Pulmonary artery endothelial cell (primary cell): ENCODE results near the gene PCDHB16. TPM values are rescaled to one million over a fixed set of nuclear protein-coding genes. Genes with fewer than 3 reads are reported as not detected.
"Not testable (repeated sequence)": the region's sequence is repeated elsewhere in the genome, so short reads cannot be mapped to it uniquely, and the experiment has no call there.

ENCODE experiments used
- DNase-seq: peaks from one replicate; pipeline ENCODE4 v3.0.0-alpha.2; 2011; ENCODE audit warnings: low read depth, low spot score
- total RNA-seq: library from RNA; depleted of rRNA; stranded (reverse); fragments of >200 nt; gene quantifications from 2 replicates; pipeline ENCODE4 v1.2.3, GENCODE V29; 2014

Gene PCDHB16
- total RNA-seq, result under 0.01 and 0.13 TPM in 2 replicates

DNA sequence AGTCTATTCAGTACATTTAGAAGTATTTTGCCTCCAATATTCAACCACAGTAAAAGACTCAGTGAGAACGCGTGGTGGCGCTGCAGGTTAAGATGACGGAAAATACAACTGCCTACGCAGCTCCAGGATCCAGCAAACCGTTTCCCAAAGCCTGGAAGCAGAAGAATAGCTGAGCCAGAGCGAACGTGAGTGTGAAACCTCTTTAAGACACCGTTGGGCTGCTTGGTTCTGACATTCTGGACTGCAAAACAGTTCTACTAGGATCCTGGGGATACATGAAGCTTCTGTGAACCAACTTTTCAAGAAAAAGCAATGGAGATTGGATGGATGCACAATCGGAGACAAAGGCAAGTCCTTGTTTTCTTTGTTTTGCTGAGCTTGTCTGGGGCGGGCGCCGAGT lies at the start of gene PCDHB16:
Gene PCDHB16 (plus strand): TSS at position 140 of the 400 bp plus-strand sequence. CDS start 173 bp downstream, at position 313.
- DNase-seq, result no peak

DNA sequence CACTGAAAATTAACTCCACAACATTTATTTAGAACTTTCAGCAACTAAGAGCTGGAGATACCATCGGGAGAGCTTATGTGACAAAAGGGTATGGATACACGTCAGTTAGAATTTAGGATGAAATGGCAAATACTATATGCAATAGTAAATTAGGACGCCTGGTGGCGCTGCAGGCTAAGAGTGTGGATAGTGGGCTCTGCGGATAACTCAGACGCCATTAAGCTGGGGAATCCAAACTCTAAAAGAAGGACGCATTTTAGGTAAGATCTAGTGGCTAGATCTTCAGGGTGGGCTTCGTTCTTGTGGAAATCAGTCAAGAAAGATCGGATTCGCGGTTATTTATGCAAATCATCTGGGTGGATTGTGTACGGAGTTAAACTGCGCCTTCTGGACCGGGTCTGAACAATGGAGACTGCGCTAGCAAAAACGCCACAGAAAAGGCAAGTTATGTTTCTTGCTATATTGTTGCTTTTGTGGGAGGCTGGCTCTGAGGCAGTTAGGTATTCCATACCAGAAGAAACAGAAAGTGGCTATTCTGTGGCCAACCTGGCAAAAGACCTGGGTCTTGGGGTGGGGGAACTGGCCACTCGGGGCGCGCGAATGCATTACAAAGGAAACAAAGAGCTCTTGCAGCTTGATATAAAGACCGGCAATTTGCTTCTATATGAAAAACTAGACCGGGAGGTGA lies 47.0 kb upstream of the PCDHB16 start, which contains the start of gene PCDHB5:
Gene PCDHB5 (plus strand): TSS at position 177 of the 688 bp plus-strand sequence. CDS start 229 bp downstream, at position 406.
- no peak for DNase-seq

DNA sequence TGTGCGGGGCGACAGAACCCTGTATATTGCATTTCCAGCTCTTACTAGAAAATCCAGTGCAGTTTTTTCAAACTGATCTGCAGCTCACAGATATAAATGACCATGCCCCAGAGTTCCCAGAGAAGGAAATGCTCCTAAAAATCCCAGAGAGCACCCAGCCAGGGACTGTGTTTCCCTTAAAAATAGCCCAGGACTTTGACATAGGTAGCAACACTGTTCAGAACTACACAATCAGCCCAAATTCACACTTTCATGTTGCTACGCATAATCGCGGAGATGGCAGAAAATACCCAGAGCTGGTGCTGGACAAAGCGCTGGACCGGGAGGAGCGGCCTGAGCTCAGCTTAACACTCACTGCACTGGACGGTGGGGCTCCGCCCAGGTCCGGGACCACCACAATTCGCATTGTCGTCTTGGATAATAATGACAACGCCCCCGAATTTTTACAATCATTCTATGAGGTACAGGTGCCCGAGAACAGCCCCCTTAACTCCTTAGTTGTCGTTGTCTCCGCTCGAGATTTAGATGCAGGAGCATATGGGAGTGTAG lies 46.4 kb upstream of the PCDHB16 start:
- DNase-seq, result no peak

DNA sequence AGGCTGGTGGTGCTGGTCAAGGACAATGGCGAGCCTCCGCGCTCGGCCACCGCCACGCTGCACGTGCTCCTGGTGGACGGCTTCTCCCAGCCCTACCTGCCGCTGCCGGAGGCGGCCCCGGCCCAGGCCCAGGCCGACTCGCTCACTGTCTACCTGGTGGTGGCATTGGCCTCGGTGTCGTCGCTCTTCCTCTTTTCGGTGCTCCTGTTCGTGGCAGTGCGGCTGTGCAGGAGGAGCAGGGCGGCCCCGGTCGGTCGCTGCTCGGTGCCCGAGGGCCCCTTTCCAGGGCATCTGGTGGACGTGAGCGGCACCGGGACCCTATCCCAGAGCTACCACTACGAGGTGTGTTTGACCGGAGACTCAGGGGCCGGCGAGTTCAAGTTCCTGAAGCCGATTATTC lies 44.8 kb upstream of the PCDHB16 start:
- DNase-seq, result not testable (repeated sequence)

DNA sequence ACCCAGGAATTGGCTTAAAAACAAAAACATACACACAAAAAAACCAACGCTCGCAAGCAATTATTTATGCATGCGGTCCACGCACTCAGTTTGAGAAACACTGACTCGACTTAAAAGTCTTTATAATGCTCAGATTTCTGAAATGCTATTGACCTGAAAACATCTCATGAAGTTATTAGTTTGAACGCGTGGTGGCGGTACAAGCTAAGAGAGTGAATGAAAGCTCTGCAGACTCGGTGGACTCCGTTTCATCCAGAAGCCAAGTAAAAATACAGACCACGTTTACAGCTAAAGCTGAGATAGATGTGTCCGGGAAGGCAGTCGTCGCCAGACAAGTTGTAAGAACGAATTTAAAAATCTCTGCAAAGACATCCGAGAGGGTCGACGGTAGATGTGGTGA lies 32.4 kb upstream of the PCDHB16 start, which contains the start of gene PCDHB6:
Gene PCDHB6 (plus strand): TSS at position 246 of the 400 bp plus-strand sequence. CDS start 201 bp downstream, outside the sequence.
- no peak for DNase-seq

DNA sequence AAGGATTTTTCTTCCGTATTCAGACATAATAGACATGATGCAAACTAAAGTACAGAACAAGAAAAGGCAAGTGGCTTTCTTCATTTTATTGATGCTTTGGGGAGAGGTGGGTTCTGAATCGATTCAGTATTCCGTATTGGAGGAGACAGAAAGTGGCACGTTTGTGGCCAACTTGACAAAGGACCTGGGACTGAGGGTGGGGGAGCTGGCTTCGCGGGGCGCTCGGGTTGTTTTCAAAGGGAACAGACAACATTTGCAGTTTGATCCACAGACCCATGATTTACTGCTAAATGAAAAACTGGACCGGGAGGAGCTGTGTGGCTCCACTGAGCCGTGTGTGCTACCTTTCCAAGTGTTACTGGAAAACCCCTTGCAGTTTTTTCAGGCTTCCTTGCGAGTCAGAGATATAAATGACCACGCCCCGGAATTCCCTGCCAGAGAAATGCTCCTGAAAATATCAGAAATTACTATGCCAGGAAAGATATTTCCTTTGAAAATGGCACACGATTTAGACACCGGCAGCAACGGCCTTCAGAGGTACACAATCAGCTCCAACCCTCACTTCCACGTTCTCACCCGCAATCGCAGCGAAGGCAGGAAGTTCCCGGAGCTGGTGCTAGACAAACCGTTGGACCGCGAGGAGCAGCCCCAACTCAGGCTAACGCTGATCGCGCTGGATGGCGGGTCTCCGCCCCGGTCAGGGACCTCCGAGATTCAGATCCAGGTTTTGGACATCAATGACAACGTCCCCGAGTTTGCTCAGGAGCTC lies 31.8 kb upstream of the PCDHB16 start:
- no peak for DNase-seq

DNA sequence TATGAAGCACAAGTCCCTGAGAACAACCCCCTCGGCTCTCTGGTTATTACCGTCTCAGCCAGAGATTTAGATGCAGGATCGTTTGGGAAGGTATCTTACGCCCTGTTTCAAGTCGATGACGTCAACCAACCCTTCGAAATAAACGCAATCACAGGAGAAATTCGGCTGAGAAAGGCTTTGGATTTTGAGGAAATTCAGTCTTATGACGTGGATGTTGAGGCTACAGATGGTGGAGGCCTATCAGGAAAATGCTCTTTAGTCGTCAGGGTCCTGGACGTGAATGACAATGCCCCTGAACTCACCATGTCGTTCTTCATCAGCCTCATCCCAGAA lies 31.2 kb upstream of the PCDHB16 start:
- DNase-seq, result no peak

DNA sequence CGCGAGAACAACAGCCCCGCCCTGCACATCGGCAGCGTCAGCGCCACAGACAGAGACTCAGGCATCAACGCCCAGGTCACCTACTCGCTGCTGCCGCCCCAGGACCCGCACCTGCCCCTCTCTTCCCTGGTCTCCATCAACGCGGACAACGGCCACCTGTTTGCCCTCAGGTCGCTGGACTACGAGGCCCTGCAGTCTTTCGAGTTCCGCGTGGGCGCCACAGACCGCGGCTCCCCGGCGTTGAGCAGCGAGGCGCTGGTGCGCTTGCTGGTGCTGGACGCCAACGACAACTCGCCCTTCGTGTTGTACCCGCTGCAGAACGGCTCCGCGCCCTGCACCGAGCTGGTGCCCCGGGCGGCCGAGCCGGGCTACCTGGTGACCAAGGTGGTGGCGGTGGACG lies 30.6 kb upstream of the PCDHB16 start:
- DNase-seq, result not testable (repeated sequence)

DNA sequence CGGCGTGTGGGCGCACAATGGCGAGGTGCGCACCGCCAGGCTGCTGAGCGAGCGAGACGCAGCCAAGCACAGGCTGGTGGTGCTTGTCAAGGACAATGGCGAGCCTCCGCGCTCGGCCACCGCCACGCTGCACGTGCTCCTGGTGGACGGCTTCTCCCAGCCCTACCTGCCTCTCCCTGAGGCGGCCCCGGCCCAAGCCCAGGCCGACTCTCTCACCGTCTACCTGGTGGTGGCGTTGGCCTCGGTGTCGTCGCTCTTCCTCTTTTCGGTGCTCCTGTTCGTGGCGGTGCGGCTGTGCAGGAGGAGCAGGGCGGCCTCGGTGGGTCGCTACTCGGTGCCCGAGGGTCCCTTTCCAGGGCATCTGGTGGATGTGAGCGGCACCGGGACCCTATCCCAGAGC lies 30.1 kb upstream of the PCDHB16 start:
- DNase-seq, result not testable (repeated sequence)

DNA sequence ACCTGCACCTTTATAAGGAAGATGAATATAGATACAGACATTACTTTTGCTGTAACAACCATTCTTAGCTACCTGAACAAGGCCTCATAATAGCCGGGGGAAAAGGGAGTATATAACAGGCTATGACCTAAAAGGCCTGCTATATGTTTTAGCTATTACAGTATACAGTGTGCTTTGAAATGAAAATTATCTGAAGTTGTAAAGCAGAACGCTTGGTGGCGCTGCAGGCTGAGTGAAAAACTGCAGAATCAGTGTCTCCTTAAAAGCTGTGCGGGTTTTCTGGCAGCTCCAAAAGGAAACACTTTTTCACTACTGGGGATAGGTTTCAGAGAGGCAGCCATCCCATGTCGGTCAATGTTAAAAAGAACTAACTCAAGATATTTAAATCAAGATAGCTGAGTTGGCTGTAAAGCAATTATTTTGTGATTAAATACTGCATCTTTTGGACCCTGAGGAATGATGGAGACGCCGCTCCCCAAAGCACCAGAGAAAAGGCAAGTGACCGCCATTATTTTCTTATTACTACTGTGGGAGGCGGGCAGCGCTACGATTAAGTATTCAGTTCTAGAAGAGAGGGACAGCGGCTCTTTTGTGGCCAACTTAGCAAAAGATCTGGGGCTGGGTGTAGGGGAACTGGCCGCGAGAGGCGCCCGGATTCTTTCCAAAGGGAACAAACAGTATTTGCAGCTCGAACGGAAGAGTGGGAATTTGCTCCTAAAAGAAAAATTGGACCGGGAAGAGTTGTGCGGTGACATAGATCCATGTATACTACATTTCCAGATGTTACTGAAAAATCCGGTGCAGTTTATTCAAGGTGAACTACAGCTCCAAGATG lies 26.4 kb upstream of the PCDHB16 start:
- no peak for DNase-seq

DNA sequence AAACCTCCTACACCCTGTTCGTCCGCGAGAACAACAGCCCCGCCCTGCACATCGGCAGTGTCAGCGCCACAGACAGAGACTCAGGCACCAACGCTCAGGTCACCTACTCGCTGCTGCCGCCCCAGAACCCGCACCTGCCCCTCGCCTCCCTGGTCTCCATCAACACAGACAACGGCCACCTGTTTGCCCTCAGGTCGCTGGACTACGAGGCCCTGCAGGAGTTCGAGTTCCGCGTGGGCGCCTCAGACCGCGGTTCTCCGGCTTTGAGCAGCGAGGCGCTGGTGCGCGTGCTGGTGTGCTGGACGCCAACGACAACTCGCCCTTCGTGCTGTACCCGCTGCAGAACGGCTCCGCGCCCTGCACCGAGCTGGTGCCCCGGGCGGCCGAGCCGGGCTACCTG lies 24.8 kb upstream of the PCDHB16 start:
- not testable (repeated sequence) for DNase-seq

DNA sequence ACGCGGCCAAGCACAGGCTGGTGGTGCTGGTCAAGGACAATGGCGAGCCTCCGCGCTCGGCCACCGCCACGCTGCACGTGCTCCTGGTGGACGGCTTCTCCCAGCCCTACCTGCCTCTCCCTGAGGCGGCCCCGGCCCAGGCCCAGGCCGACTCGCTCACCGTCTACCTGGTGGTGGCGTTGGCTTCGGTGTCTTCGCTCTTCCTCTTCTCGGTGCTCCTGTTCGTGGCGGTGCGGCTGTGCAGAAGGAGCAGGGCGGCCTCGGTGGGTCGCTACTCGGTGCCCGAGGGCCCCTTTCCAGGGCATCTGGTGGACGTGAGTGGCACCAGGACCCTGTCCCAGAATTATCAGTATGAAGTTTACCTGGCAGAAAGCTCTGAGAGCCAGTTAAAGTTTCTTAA lies 24.3 kb upstream of the PCDHB16 start:
- not testable (repeated sequence) for DNase-seq

DNA sequence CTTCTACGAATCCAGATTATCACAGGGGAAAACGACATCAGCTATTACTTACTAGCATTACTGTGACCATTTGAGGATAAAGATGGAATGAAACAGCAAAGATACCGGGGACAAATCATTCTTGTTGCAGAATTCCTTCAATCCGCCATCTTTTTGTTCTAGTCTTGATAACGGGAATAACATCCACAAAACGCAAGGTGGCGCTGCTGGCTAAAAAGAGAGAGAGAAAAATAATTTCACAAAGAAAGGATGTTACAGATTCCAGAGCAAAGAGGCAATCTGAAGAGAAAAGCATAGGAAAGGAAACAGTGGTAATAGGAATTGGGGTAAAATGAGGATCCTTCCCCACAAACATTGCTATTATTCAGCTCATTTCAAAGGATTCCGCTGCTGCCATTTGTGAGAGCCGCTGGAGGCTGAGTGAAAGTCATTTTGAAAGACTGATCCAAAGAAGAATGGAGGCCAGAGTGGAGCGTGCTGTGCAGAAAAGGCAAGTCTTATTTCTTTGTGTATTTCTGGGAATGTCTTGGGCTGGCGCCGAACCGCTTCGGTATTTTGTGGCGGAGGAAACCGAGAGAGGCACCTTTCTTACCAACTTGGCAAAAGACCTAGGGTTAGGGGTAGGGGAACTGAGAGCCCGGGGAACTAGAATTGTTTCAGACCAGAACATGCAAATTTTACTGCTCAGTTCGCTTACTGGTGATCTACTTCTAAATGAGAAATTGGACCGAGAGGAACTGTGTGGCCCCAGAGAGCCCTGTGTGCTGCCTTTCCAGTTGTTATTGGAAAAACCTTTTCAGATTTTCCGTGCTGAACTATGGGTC lies 9.6 kb upstream of the PCDHB16 start, which contains the start of gene PCDHB7:
Gene PCDHB7 (plus strand): TSS at position 264 of the 824 bp plus-strand sequence. CDS start 192 bp downstream, at position 456.
- no peak for DNase-seq

DNA sequence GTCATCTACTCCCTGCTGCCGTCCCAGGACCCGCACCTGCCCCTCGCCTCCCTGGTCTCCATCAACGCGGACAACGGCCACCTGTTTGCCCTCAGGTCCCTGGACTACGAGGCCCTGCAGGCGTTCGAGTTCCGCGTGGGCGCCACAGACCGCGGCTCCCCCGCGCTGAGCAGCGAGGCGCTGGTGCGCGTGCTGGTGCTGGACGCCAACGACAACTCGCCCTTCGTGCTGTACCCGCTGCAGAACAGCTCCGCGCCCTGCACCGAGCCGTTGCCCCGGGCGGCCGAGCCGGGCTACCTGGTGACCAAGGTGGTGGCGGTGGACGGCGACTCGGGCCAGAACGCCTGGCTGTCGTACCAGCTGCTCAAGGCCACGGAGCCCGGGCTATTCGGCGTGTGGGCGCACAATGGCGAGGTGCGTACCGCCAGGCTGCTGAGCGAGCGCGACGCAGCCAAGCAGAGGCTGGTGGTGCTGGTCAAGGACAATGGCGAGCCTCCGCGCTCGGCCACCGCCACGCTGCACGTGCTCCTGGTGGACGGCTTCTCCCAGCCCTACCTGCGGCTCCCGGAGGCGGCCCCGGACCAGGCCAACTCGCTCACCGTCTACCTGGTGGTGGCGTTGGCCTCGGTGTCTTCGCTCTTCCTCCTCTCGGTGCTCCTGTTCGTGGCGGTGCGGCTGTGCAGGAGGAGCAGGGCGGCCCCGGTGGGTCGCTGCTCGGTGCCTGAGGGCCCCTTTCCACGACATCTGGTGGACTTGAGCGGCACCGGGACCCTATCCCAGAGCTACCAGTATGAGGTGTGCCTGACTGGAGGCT lies 7.7 kb upstream of the PCDHB16 start:
- DNase-seq, result not testable (repeated sequence)

DNA sequence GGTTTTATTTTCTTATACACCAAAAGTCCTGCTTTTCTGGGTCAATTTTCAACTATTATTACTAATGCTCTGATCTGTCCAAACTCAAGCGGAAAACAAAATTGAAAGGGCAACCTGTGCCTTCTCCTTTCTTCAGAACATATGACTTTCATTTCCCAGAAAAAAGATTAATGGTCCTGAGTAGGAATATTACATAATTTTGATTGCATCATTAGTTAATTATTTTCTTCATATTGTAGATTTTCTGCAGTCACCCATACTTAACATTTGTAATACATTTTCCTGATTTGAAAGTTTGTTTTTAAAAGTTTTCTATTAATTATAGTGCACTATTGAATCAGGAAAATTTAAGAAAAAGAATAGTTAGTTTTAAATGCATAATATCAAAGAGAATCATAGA lies 6.3 kb upstream of the PCDHB16 start:
- no peak for DNase-seq

DNA sequence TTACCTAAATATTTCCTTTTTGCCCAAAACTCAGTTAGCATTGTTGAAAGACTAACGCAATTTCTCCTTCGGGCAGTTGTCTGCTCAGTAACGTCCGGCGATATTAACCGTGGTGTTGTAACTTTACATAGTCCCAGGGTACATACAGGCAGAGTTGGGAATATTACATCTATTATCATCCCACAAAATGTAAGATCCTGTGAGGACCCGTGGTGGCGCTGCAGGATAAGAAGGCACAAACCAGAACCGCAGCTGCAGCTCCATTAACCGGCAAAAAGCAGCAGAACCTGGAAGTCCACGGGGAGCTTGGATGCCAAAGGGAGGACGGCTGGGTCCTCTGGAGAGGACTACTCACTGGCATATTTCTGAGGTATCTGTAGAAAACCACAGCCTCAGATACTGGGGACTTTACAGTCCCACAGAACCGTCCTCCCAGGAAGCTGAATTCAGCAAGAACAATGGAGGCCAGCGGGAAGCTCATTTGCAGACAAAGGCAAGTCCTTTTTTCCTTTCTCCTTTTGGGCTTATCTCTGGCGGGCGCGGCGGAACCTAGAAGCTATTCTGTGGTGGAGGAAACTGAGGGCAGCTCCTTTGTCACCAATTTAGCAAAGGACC lies 4.5 kb upstream of the PCDHB16 start, which contains the start of gene PCDHB8:
Gene PCDHB8 (plus strand): TSS at position 214 of the 615 bp plus-strand sequence. CDS start 245 bp downstream, at position 459.
- not testable (repeated sequence) for DNase-seq

DNA sequence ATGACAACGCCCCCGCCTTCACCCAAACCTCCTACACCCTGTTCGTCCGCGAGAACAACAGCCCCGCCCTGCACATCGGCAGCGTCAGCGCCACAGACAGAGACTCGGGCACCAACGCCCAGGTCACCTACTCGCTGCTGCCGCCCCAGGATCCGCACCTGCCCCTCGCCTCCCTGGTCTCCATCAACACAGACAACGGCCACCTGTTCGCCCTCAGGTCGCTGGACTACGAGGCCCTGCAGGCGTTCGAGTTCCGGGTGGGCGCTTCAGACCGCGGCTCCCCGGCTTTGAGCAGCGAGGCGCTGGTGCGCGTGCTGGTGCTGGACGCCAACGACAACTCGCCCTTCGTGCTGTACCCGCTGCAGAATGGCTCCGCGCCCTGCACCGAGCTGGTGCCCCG lies 2.8 kb upstream of the PCDHB16 start:
- not testable (repeated sequence) for DNase-seq

DNA sequence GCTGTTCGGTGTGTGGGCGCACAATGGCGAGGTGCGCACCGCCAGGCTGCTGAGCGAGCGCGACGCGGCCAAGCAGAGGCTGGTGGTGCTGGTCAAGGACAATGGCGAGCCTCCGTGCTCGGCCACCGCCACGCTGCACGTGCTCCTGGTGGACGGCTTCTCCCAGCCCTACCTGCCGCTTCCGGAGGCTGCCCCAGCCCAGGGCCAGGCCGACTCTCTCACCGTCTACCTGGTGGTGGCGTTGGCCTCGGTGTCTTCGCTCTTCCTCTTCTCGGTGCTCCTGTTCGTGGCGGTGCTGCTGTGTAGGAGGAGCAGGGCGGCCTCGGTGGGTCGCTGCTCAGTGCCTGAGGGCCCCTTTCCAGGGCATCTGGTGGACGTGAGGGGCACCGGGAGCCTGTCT lies 2.3 kb upstream of the PCDHB16 start:
- DNase-seq, result not testable (repeated sequence)

DNA sequence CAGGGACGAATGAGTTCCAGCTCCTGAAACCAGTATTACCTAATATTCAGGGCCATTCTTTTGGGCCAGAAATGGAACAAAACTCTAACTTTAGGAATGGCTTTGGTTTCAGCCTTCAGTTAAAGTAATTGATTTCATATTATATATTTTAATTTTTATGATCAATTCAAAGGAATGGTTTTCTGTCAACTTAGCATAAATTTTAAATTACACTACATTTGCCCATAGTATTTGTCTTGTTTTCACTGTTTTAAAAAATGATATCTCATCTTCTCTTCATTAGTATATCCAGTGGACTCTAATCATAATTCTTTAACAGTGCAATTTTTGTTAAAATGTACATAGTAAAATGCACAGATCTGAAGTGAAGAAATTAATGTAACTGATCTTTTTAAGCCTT lies 1.9 kb upstream of the PCDHB16 start:
- no peak for DNase-seq
